ENCODE measurements around the gene MAMDC2. TPM values are rescaled to one million over a fixed set of nuclear protein-coding genes. Genes with fewer than 3 reads are reported as not detected.

MAMDC2 gene
- total and polyA plus RNA-seq, 2 donors from 2014 or later = 1.5 to 7.1 TPM

GRCh38 chr9:70097187-70097586, 53.5 kb downstream of the MAMDC2 start:
- intact Hi-C loops (cut with DNase I) = no loop called here
- no peak for FAIRE-seq
- H3K4me3 ChIP-seq (ENCODE audit: low read length in 3 of 3) = no peak overlapping the region

DNA sequence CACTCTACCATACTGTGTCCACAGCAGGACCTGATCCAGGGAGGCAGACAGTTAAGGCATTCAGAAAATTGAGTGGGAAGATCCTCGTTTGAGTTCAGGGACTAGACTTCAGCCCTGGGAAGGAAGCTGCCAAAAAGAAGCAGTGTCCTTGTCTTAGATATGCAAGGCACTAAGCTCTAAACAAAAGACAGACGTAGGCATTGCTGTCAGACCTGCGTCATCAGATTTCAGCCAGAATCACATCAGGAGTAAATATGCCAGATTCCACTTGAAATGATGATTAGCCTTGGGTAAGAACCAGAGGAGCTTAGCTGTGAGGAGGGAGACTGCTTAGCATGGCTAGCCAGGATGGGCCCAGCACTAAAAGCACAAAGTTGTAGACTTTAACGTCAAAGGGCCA, 56.7 kb downstream of the MAMDC2 start:
- H3K27ac ChIP-seq (ENCODE audit: low read depth in 2 of 2, low read length in 2 of 2) = no peak overlapping the region

More at GRCh38 chr9:70097187-70097586, 53.5 kb downstream of the MAMDC2 start:
- no peaks in the 10 kb centered on the region for H3K4me1 ChIP-seq (ENCODE audit: control insufficient read depth in 2 of 3, insufficient read depth in 2 of 3, low read depth in 1 of 3, low read length in 3 of 3)
- H3K27me3 ChIP-seq (ENCODE audit: control insufficient read depth, insufficient read depth, low read length) = no peaks in the 10 kb centered on the region
- H3K36me3 ChIP-seq (ENCODE audit: control insufficient read depth in 2 of 3, insufficient read depth in 3 of 3, low read length in 3 of 3) = no peaks in the 10 kb centered on the region
- no peaks in the 10 kb centered on the region for H3K9me3 ChIP-seq (ENCODE audit: control insufficient read depth in 2 of 3, insufficient read depth in 1 of 3, low read length in 3 of 3)
- DNase-seq = no peak
- H3K27ac ChIP-seq (ENCODE audit: low read depth in 2 of 2, low read length in 2 of 2) = no peak overlapping the region
- H3K9ac ChIP-seq (ENCODE audit: low read length in 3 of 3) = no peak overlapping the region
- no peak for TF ChIP-seq CTCF (IDR thresholded peaks at IDR 0.05; ENCODE audit: borderline replicate concordance, extremely low read depth, insufficient read depth)

DNA sequence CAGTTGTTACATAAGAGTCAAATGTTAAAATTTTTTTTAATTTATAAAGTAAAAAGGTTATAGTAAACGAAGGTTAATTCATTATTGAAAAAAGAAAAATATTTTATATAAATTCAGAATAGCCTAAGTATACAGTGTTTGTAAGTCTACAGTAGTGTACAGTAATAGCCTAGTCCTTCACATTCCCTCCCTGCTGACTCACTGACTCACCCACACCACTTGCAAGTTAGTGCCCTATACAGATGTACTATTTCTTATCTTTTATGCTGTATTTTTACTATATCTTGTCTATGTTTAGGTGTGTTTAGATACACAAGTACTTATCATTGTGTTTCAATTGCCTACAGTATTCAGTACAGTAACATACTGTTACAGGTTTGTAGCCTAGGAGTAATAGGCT, 57.6 kb downstream of the MAMDC2 start:
- Histone ChIP-seq H3K27me3 (ENCODE audit: control insufficient read depth, insufficient read depth, low read length) (no peaks in the 10 kb centered on the region), H3K4me1 (ENCODE audit: control insufficient read depth in 2 of 3, insufficient read depth in 2 of 3, low read depth in 1 of 3, low read length in 3 of 3) (no peaks in the 10 kb centered on the region), H3K36me3 (ENCODE audit: control insufficient read depth in 2 of 3, insufficient read depth in 3 of 3, low read length in 3 of 3) (no peaks in the 10 kb centered on the region), H3K27ac (ENCODE audit: low read depth in 2 of 2, low read length in 2 of 2) (no peak overlapping the region), H3K9me3 (ENCODE audit: control insufficient read depth in 2 of 3, insufficient read depth in 1 of 3, low read length in 3 of 3) (no peaks in the 10 kb centered on the region), H3K9ac (ENCODE audit: low read length in 3 of 3) (no peak overlapping the region), H3K4me3 (ENCODE audit: low read length in 3 of 3) (no peak overlapping the region)
- FAIRE-seq (no peak), DNase-seq (no peak)
- intact Hi-C loops (cut with DNase I) = no loop called here
- no peak for TF ChIP-seq CTCF (IDR thresholded peaks at IDR 0.05; ENCODE audit: borderline replicate concordance, extremely low read depth, insufficient read depth)

More for the DNA sequence above, 56.7 kb downstream of the MAMDC2 start:
- no peak overlapping the region for H3K9ac ChIP-seq (ENCODE audit: low read length in 3 of 3)
- H3K27me3 ChIP-seq (ENCODE audit: control insufficient read depth, insufficient read depth, low read length) = no peaks in the 10 kb centered on the region
- H3K9me3 ChIP-seq (ENCODE audit: control insufficient read depth in 2 of 3, insufficient read depth in 1 of 3, low read length in 3 of 3) = no peaks in the 10 kb centered on the region
- H3K4me3 ChIP-seq (ENCODE audit: low read length in 3 of 3) = no peak overlapping the region
- H3K36me3 ChIP-seq (ENCODE audit: control insufficient read depth in 2 of 3, insufficient read depth in 3 of 3, low read length in 3 of 3) = no peaks in the 10 kb centered on the region
- no peaks in the 10 kb centered on the region for H3K4me1 ChIP-seq (ENCODE audit: control insufficient read depth in 2 of 3, insufficient read depth in 2 of 3, low read depth in 1 of 3, low read length in 3 of 3)
- no peak for TF ChIP-seq CTCF (IDR thresholded peaks at IDR 0.05; ENCODE audit: borderline replicate concordance, extremely low read depth, insufficient read depth)
- intact Hi-C loops (cut with DNase I) = no loop called here
- FAIRE-seq (no peak), DNase-seq (no peak)

GRCh38 chr9:70105147-70105546, 61.5 kb downstream of the MAMDC2 start:
- no peak for FAIRE-seq
- Histone ChIP-seq H3K27me3 (ENCODE audit: control insufficient read depth, insufficient read depth, low read length) (no peaks in the 10 kb centered on the region), H3K36me3 (ENCODE audit: control insufficient read depth in 2 of 3, insufficient read depth in 3 of 3, low read length in 3 of 3) (no peaks in the 10 kb centered on the region), H3K27ac (ENCODE audit: low read depth in 2 of 2, low read length in 2 of 2) (no peak overlapping the region), H3K9me3 (ENCODE audit: control insufficient read depth in 2 of 3, insufficient read depth in 1 of 3, low read length in 3 of 3) (no peaks in the 10 kb centered on the region), H3K9ac (ENCODE audit: low read length in 3 of 3) (no peak overlapping the region), H3K4me3 (ENCODE audit: low read length in 3 of 3) (no peak overlapping the region), H3K4me1 (ENCODE audit: control insufficient read depth in 2 of 3, insufficient read depth in 2 of 3, low read depth in 1 of 3, low read length in 3 of 3) (no peaks in the 10 kb centered on the region)
- no peak for TF ChIP-seq CTCF (IDR thresholded peaks at IDR 0.05; ENCODE audit: borderline replicate concordance, extremely low read depth, insufficient read depth)
- intact Hi-C loops (cut with DNase I) = no loop called here
- no peak for DNase-seq
